Femur (tissue), 1 donor: ENCODE results near the gene GOLGA3.
"Not testable (repeated sequence)": the region's sequence is repeated elsewhere in the genome, so short reads cannot be mapped to it uniquely, and the experiment has no call there.

Experiments
- DNase-seq: peaks from one replicate; pipeline ENCODE4 v3.0.0-alpha.2; 2017

Gene GOLGA3

GRCh38 chr12:132776816-132777568 lies 51.7 kb downstream of the GOLGA3 start:
- DNase-seq = peak; percentile 76

- not testable (repeated sequence) for DNase-seq
Observed at GRCh38 chr12:132776230-132776625, 52.4 kb downstream of the GOLGA3 start.

- DNase-seq = no peak
Observed at GRCh38 chr12:132775502-132776229, 53.0 kb downstream of the GOLGA3 start.

- DNase-seq = no peak
Observed at GRCh38 chr12:132774646-132775275, 53.9 kb downstream of the GOLGA3 start.

GRCh38 chr12:132774159-132774558 lies 54.5 kb downstream of the GOLGA3 start:
- no peak for DNase-seq

- no peak for DNase-seq
Observed at GRCh38 chr12:132773077-132773955, 55.4 kb downstream of the GOLGA3 start.

GRCh38 chr12:132772606-132773005 lies 56.1 kb downstream of the GOLGA3 start:
- no peak for DNase-seq

GRCh38 chr12:132771126-132771838 lies 57.4 kb downstream of the GOLGA3 start:
- DNase-seq = no peak

- DNase-seq = peak; percentile 72
Observed at GRCh38 chr12:132766380-132767085, 62.1 kb downstream of the GOLGA3 start.

GRCh38 chr12:132765361-132765760 lies 63.3 kb downstream of the GOLGA3 start:
- no peak for DNase-seq

GRCh38 chr12:132764231-132764630 lies 64.4 kb downstream of the GOLGA3 start:
- DNase-seq = no peak

- DNase-seq = peak; percentile 92
Observed at GRCh38 chr12:132761921-132762583, 66.6 kb downstream of the GOLGA3 start.

GRCh38 chr12:132761032-132761920 lies 67.4 kb downstream of the GOLGA3 start, which contains the start of gene ANKLE2:
Gene ANKLE2 (minus strand): TSS chr12:132761832. CDS start chr12:132761798, 34 bp downstream.
- peak; percentile 72 for DNase-seq

GRCh38 chr12:132759359-132759758 lies 69.3 kb downstream of the GOLGA3 start:
- DNase-seq = no peak

GRCh38 chr12:132758825-132759224 lies 69.8 kb downstream of the GOLGA3 start:
- not testable (repeated sequence) for DNase-seq

GRCh38 chr12:132754160-132754932 lies 74.3 kb downstream of the GOLGA3 start:
- DNase-seq = no peak

GRCh38 chr12:132753670-132754069 lies 75.0 kb downstream of the GOLGA3 start:
- not testable (repeated sequence) for DNase-seq

GRCh38 chr12:132748319-132748718 lies 80.3 kb downstream of the GOLGA3 start:
- DNase-seq = no peak

GRCh38 chr12:132747896-132748295 lies 80.8 kb downstream of the GOLGA3 start:
- DNase-seq = no peak
